Stimulated activated CD4-positive, alpha-beta T cell treated with anti-CD3 and anti-CD28 coated beads, Interleukin-2, amount 100 ng/mL, for 24 hours (primary cell): ENCODE results near the gene KDM2A.
"Not testable (repeated sequence)": the region's sequence is repeated elsewhere in the genome, so short reads cannot be mapped to it uniquely, and the experiment has no call there.

Experiments used
- DNase-seq, 2 donors: peaks; one replicate each; pipeline ENCODE4 v3.0.0-alpha.2; 2020

KDM2A gene

GRCh38 chr11:67118181-67118766, 789 bp upstream of the KDM2A start:
- DNase-seq, result peak; percentile 58 to 62

- DNase-seq, result peak; percentile 31 to 39
These were observed 725 bp downstream of the KDM2A start for GRCh38 chr11:67119585-67120391.

DNA sequence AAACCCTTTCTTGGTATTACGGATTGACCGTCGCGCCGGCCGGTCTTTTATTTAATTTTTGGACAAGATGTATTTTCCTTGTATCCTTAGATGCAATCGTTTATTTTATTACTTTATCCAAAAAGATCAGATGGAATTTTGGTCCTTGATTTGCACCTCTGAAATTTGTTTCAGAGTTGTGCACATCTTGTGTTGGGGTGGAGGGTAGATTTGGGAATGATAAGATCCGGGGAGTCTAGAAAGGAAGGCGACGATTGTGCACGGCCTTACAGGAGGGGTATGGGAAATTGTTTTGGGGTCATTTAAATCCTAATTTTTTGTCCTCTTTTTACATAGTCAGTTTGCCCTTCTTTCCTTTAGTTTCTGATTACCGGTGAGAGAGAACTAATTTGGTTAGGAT, 1.4 kb downstream of the KDM2A start:
- no peak for DNase-seq

- DNase-seq, result no peak
These were observed 2.0 kb downstream of the KDM2A start for GRCh38 chr11:67120881-67121710.

DNA sequence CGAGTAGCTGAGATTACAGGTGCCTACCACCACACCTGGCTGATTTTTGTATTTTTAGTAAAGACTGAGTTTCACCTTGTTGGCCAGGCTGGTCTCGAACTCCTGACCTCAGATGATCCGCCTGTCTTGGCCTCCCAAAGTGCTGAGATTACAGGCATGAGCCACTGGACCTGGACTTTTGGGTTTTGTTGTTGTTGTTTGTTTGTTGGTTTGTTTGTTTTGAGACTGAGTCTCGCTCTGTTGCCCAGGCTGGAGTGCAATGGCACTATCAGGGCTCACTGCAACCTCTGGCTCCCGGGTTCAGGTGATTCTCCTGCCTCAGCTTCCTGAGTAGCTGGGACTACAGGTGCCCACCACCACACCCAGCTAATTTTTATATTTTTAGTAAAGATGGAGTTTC, 4.7 kb downstream of the KDM2A start:
- not testable (repeated sequence) for DNase-seq

DNA sequence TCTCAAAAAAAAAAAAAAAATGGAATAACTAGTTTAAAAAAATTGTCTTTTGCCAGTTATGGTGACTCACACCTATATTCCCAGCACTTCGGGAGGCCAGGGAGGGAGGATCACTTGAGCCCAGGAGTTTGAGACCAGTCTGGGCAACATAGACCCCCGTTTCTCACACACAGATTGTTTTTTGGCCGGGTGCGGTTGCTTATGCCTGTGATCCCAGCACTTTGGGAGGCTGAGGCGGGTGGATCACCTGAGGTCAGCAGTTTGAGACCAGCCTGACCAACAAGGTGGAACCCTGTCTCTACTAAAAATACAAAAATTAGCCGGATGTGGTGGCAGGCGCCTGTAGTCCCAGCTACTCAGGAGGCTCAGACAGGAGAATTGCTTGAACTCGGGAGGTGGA, 7.2 kb downstream of the KDM2A start:
- DNase-seq, result not testable (repeated sequence)

- DNase-seq, result no peak
These were observed 7.9 kb downstream of the KDM2A start for GRCh38 chr11:67126986-67127385.

GRCh38 chr11:67130861-67131260, 11.8 kb downstream of the KDM2A start:
- not testable (repeated sequence) for DNase-seq

DNA sequence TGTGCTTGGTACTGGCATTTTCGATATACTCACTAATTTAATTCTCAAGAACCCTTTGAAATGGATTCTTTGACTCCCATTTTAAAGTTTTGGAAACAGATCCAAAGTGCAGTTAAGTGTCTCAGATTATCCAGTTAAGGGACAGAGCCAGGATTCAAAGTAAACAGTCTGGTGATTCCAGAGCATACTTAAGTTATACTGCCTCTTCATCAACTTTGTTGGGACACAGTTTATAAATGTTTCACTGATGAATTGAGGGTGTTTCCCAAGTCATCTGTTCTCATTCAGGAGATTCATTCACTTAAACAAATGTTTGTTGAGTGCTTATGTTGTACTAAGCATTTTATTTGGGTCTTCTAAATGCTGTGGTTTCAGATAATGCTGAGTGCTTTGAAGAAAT, 17.1 kb downstream of the KDM2A start:
- no peak for DNase-seq

GRCh38 chr11:67138922-67139321, 19.9 kb downstream of the KDM2A start:
- no peak for DNase-seq

DNA sequence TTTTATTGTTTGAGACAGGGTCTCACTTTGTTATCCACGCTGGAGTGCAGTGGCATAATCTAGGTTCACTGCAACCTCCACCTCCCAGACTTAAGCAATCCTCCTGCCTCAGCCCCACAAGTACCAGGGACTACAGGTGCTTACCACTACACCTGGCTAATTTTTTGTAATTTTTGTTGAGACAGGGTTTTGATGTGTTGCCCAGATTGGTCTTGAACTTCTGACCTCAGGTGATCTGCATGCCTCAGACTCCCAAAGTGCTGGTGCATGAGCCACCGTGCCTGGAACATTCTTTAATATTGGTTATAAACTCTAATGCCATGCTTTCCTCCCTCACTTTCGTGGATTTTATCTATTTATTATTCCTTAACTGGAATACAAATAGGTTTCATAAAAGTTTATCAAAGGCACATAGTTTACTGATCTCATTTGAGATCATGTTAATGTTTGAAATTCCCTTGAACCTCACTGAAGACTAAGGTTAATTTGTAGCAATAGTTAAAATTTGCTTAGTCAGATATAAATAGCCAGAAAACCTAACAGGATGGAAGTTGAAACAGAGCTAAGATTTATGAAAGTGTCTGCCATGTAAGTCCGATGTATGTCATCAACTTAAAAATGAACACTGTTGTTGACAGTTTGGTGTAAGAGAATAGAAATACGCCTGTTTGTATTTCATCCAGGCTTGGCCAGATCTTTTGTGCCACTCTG, 27.6 kb downstream of the KDM2A start:
- no peak for DNase-seq

- no peak for DNase-seq
These were observed 34.9 kb downstream of the KDM2A start for GRCh38 chr11:67153971-67154370.

- no peak for DNase-seq
These were observed 35.7 kb downstream of the KDM2A start for GRCh38 chr11:67154726-67155125.

DNA sequence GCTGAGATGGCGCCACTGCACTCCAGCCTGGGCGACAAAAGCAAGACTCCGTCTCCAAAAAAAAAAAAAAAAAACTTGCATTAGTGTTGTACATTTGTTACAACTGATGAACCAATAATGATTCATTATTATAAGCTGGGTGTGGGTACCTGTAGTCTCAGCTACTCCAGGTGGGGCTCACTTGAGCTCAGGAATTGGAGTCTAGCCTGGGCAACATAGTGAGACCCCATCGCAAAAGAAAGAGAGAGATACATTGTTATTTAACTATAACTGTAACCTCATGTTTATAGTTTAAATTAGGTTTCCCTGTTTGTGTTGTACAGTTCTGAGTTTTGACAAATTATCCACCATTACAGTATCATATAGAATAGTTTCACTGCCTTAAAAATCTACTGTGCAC, 38.6 kb downstream of the KDM2A start:
- no peak for DNase-seq

- no peak for DNase-seq
These were observed 39.2 kb downstream of the KDM2A start for GRCh38 chr11:67158221-67158620.

- no peak for DNase-seq
These were observed 41.0 kb downstream of the KDM2A start for GRCh38 chr11:67160045-67160444.

GRCh38 chr11:67160872-67161783, 42.1 kb downstream of the KDM2A start:
- no peak for DNase-seq

DNA sequence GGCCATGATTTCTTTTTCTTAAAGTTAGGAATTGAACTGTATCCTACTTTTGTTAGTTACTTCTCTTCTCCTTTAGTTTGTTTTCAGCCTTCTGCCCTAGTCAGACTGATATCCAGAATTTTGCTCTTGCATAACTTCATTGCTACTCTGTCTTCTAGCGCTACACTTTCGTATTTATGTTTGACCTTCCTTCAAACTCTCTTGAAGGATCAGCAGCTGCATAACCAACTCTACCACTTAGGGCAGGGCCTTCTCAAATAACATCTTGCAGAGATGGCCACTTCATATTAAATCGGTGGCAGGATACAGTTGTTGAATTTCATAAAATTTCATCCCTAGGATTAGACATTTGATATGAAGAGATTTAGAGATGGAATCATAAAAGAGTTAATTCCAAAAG, 43.9 kb downstream of the KDM2A start:
- no peak for DNase-seq

GRCh38 chr11:67165623-67166022, 46.6 kb downstream of the KDM2A start:
- no peak for DNase-seq

GRCh38 chr11:67167091-67167490, 48.0 kb downstream of the KDM2A start:
- DNase-seq, result no peak

DNA sequence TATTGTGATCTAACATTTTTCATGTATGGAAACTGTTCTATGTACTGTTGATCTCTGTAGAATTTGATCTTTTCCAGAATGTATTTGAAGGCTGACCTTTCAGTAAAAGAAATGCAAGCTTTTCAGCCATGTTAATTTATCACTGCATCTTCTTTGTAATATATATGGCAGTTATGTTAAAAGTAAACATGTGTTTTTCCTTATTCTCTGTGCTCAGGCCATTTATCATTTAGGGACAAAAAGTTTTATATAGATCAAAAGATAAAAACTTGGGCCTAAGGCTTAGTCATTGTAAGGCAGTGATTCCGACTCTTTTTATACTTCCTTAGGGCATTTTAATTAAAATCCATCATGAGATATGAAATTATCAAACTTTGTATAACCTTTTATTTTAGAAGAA, 48.7 kb downstream of the KDM2A start:
- no peak for DNase-seq

DNA sequence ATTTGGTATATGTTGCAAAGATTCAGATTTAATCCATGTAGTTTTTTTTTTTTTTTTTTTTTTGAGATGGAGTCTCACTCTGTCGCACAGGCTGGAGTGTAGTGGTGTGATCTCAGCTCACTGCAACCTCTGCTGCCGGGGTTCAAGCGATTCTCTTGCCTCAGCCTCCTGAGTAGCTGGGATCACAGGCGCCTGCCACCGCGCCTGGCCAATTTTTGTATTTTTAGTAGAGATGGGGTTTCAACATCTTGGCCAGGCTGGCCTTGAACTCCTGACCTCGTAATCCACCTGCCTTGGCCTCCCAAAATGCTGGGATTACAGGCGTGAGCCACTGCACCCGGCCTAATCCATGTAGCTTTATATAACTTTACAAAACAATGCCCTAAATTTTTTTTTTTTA, 49.8 kb downstream of the KDM2A start:
- DNase-seq, result not testable (repeated sequence)
